Activated T-helper 17 cell treated with anti-CD3 and anti-CD28 coated beads, Interleukin-2, amount 50 U/mL, for 72 hours (primary cell): ENCODE results near the gene MCRIP2. TPM values are rescaled to one million over a fixed set of nuclear protein-coding genes. Genes with fewer than 3 reads are reported as not detected.
"Not testable (repeated sequence)": the region's sequence is repeated elsewhere in the genome, so short reads cannot be mapped to it uniquely, and the experiment has no call there.

Experiments
- ATAC-seq: fragments of 150-1000 bp; cut with Tn5 transposase; replicated peaks from 2 replicates; pipeline ENCODE4 v1.10.0; 2021; ENCODE audit warnings: mild to moderate bottlenecking, moderate library complexity
- H3K27ac Mint-ChIP-seq: one replicate; pipeline ENCODE4 v1.8.0; 2022; ENCODE audit warnings: mixed read lengths
- H3K27me3 Mint-ChIP-seq: one replicate; pipeline ENCODE4 v1.8.0; 2022; ENCODE audit warnings: mixed read lengths
- H3K36me3 Mint-ChIP-seq: one replicate; pipeline ENCODE4 v1.8.0; 2022; ENCODE audit warnings: low read depth, mild to moderate bottlenecking, mixed read lengths
- H3K4me1 Mint-ChIP-seq: one replicate; pipeline ENCODE4 v1.8.0; 2022; ENCODE audit warnings: mixed read lengths
- H3K4me3 Mint-ChIP-seq: one replicate; pipeline ENCODE4 v1.8.0; 2022; ENCODE audit warnings: mild to moderate bottlenecking, mixed read lengths
- H3K9me3 Mint-ChIP-seq: one replicate; pipeline ENCODE4 v1.8.0; 2022; ENCODE audit warnings: mixed read lengths
- total RNA-seq, 2 donors: library from RNA; stranded (reverse); gene quantifications; one replicate each; pipeline ENCODE4 v1.2.3, GENCODE V29; 2022

Gene MCRIP2, protein sequence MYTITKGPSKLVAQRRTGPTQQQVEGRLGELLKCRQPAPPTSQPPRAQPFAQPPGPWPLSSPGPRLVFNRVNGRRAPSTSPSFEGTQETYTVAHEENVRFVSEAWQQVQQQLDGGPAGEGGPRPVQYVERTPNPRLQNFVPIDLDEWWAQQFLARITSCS
- total RNA-seq = 10 to 100 TPM; 29.2 to 54.5 TPM

DNA sequence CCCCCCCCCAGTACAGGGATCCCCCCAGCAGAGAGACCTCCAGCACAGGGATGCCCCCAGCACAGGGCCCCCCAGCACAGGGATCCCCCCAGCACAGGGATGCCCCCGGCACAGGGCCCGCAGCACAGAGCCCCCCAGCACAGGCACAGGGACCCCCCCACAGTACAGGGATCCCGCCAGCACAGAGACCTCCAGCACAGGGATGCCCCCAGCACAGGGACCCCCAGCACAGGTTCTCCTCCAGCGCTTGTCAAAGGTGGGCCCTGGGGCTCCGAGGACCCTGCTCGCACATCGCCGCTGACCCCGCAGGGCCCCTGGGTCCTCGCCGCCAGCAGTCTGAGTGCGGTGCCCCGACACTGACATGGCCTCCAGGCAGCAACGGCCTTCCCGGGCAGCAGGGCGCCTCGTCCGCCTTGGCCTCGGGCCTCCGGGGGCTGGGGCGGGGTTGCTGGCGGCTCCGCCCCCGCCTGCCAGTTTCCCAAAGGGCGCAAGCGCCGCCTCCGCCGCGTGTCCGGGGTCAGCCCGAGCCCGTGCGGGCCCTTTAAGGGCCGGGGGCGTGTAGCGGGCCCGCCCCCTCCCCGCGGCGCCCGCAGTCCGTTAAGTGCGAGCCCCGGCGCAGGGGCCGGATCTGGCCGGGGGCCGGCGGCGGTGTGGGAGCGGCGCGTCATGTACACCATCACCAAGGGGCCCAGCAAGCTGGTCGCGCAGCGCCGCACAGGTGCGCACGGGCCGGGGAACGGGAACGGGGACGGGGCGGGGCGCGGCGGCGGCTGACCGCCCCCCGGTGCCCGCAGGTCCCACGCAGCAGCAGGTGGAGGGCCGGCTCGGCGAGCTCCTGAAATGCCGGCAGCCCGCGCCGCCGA lies at the start of gene MCRIP2:
MCRIP2 (plus strand) TSS at position 503 of the 863 bp plus-strand sequence; CDS start at position 667, 164 bp downstream.
- Mint-ChIP-seq H3K4me3 (peak within 1 kb of the TSS; percentile 72), H3K36me3 (peaks cover 15% of the 10 kb centered on the region), H3K27me3 (no peaks in the 10 kb centered on the region), H3K27ac (no peak within 1 kb of the TSS), H3K4me1 (peaks cover 11% of the 10 kb centered on the region), H3K9me3 (no peaks in the 10 kb centered on the region)
- ATAC-seq = peak; percentile 70

DNA sequence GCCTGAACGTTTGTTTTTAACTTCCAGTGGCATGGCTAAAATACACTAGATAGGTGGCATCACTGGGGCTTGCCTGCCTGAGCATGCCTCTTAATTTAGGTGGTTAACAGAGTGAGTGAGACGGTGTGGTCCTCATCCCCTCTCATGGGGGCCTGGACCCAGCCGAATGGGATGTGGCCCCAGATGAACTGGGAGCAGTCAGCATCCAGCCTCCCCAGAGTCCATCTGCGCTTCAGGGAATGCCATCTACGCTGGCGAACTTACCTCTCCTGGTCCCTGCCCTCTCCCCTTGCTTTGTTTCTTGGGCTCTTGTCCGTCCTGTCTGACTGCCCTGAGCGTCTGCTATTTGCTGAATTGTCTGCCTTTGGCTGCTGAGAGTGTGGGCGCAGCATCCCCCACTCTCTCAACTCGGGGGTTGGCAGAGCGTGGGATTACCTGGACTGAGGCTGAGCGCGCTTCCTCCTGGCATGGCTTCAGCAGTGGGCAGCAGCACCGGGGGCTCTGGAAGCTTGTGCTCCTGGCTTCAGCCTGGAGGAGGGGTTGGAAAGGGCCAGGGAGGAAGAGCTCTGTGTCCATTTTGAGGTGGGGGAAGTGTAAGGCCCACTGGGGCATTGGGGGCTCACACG lies 49.6 kb upstream of the MCRIP2 start:
- no peak for ATAC-seq
- Mint-ChIP-seq H3K27ac (no peak overlapping the region), H3K36me3 (peaks cover 19% of the 10 kb centered on the region), H3K4me3 (peak overlapping the region; percentile 92), H3K4me1 (peaks cover 28% of the 10 kb centered on the region), H3K9me3 (no peaks in the 10 kb centered on the region), H3K27me3 (no peaks in the 10 kb centered on the region)

DNA sequence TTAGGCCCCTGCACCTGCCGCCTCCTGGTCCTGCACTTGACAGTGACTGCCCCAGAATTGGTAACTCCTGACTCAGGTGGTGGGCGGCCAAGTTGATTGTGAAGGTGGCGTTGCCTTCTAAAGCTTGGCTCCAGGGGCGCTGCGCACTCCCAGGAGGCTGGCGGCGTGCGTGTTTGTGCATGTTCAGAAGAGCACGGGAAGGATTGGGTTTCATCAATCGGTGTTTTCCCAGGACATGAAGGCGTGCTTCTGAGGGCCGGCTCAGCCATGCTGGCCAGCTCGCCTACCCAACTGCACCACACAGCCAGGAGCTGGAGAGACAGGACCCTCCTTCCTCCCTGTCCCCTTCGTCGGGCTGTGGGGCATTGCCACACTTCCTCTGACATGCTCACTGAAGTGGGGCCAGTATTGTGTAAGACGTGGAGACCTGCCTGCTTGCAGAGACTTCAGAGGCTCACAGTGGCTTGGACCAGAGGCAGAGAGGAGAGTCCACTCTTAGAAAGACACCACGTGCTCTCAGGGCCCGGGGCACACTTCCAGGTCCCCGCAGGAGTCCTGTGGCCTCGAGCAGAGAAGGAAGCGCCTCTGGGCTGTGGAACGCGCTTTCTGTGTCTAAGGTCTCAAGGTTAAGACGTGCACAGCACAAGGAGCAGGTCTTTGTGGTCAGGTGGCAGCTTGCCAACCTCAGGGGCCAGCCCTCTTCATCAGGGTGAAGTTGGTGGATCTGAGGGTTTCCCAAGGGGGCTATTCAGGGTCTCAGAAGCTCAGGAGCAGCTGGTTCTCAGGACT lies 48.9 kb upstream of the MCRIP2 start:
- Mint-ChIP-seq H3K4me3 (no peak overlapping the region), H3K4me1 (peaks cover 28% of the 10 kb centered on the region), H3K36me3 (peaks cover 15% of the 10 kb centered on the region), H3K27ac (no peak overlapping the region), H3K27me3 (no peaks in the 10 kb centered on the region), H3K9me3 (no peaks in the 10 kb centered on the region)
- no peak for ATAC-seq

DNA sequence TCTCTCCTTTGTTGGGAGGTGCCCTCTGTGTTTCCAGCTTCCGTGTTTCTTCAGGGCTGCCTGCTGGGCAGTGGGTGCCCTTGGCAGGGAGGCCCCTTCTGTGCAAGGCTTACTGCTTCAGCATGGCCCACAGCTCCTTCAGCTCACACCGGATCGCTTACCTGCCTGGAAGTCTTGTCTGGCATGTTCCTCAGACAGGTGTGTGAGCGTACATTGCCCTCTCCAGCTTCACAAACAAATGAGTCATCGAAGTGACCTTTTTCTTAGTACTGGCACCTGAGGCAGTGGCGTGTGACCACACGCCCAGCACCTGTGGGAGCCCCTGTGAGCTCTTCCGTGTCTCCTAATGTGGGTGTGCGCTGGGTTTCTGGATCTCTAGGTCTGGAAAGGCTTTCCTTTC lies 48.2 kb upstream of the MCRIP2 start:
- H3K4me1 Mint-ChIP-seq = peaks cover 28% of the 10 kb centered on the region
- peak overlapping the region; percentile 47 for H3K27ac Mint-ChIP-seq
- no peaks in the 10 kb centered on the region for H3K27me3 Mint-ChIP-seq
- no peaks in the 10 kb centered on the region for H3K9me3 Mint-ChIP-seq
- peaks cover 8% of the 10 kb centered on the region for H3K36me3 Mint-ChIP-seq
- no peak for ATAC-seq
- no peak overlapping the region for H3K4me3 Mint-ChIP-seq

DNA sequence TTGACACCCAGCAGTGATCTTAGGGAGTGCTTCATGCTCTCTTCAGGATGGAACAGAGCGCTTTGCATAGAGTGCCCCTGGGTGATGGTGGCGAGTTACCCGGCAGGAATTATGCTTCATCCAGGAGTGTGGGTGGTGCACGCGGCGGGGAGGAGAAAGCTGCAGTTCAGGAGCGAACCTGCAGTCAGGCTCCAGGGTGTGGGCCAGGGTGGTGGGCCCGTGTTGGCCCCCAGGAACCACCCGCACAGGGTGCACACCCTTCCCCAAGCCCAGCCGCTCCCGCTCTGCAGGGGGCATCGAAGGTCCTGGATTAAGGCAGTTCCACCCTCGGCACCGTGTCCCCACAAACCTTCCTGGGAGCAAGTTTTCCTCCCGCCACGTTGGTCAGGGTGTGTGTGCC lies 47.8 kb upstream of the MCRIP2 start:
- Mint-ChIP-seq H3K27ac (peak overlapping the region; percentile 47), H3K27me3 (no peaks in the 10 kb centered on the region), H3K36me3 (peaks cover 4% of the 10 kb centered on the region), H3K4me3 (no peak overlapping the region), H3K9me3 (no peaks in the 10 kb centered on the region), H3K4me1 (peaks cover 28% of the 10 kb centered on the region)
- ATAC-seq = no peak

DNA sequence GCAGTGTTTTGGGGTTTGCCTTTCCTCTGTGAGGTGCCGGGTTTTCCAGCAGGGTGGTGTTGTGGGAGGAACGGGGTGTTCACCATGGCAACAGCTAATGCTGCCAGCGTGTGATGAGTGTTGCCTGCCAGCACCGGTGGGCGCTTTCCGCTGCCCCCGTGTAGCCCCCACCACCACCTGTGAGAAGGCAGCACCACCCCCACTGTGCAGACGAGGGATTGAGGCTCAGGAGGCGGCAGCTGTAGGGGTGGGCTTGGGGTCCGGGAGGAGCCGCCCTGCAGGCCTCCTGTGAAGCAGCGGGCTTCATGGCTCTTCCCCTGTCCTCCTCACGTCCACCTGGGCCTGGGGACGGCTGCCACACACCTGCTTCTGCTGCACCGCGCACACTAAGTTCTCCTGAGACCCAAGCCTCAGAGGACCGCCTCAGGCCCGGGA lies 46.5 kb upstream of the MCRIP2 start:
- no peaks in the 10 kb centered on the region for H3K9me3 Mint-ChIP-seq
- no peak overlapping the region for H3K4me3 Mint-ChIP-seq
- H3K4me1 Mint-ChIP-seq = peaks cover 28% of the 10 kb centered on the region
- no peak for ATAC-seq
- H3K27me3 Mint-ChIP-seq = no peaks in the 10 kb centered on the region
- peaks cover 4% of the 10 kb centered on the region for H3K36me3 Mint-ChIP-seq
- no peak overlapping the region for H3K27ac Mint-ChIP-seq

DNA sequence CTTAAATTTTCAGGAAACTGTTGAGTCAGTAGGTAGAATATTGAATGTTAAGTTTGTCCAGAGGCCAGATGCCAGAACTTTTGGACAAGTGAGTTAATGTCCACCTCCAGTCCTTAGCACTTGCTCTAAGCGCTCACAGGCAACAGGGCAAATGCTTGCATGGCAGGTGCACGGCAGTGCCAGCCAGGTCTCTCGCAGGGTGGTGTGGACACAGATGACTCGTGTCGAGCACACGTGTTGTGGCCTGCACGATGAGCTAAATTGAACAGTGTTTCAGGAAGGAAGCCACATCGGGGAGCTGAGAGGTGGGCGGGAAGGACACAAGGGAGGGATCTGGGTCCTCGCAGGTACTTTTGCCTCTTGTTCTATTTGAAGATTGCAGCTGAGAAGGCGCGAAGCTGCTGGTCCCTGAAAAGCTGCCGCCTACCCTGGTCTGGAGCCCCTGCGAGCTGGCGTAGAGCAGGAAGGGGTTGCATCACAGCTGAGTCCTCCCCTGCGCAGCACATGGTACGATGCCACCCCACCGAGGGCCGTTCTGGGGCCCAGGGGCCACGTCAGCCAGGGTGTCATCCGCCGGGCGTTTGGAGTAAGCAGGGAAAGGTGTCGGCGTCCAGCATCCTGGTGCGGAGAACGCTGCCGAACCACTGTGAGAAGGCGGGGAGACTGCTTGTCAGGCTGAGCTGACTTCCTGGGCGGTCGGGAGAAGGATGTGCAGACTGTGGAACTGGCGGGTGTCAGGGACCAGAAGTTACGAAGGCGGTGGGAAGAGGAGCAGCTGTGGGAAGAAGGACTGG lies 45.5 kb upstream of the MCRIP2 start:
- no peak overlapping the region for H3K4me3 Mint-ChIP-seq
- ATAC-seq = no peak
- H3K9me3 Mint-ChIP-seq = no peaks in the 10 kb centered on the region
- H3K4me1 Mint-ChIP-seq = peaks cover 21% of the 10 kb centered on the region
- peaks cover 4% of the 10 kb centered on the region for H3K36me3 Mint-ChIP-seq
- no peak overlapping the region for H3K27ac Mint-ChIP-seq
- H3K27me3 Mint-ChIP-seq = no peaks in the 10 kb centered on the region

DNA sequence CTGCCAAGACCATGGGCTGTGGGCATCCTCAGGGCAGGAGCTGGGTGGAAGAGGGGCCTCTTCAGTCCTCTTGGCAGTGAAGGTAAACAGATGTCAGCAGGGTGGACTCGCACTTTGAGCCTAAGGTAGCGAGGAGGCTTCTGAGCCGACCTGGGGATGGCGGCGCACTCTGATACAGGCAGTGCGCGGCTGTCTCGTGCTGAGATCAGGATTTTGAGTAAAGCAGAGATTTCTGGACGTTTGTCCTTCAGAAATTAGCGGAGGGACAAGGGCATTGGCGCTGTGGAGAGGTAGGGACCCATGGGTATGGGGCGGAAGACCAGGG lies 44.9 kb upstream of the MCRIP2 start:
- no peak for ATAC-seq
- Mint-ChIP-seq H3K9me3 (no peaks in the 10 kb centered on the region), H3K27ac (no peak overlapping the region), H3K4me1 (peaks cover 20% of the 10 kb centered on the region), H3K4me3 (no peak overlapping the region), H3K27me3 (no peaks in the 10 kb centered on the region), H3K36me3 (peaks cover 4% of the 10 kb centered on the region)

DNA sequence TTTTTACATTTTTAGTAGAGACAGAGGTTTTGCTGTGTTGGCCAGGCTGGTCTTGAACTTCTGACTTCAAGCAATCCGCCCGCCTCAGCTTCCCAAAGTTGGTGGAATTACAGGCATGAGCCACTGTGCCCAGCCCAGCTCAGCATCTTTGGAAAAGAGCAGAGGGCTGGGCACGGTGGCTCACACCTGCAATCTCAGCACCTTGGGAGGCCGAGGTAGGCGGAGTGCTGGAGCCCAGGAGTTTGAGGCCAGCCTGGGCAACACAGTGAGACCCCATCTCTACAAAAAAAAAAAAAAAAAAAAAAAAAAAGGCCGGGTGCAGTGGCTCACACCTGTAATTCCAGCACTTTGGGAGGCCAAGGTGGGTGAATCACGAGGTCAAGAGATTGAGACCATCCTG lies 44.0 kb upstream of the MCRIP2 start:
- H3K36me3 Mint-ChIP-seq, H3K4me3 Mint-ChIP-seq, ATAC-seq: not testable (repeated sequence)

DNA sequence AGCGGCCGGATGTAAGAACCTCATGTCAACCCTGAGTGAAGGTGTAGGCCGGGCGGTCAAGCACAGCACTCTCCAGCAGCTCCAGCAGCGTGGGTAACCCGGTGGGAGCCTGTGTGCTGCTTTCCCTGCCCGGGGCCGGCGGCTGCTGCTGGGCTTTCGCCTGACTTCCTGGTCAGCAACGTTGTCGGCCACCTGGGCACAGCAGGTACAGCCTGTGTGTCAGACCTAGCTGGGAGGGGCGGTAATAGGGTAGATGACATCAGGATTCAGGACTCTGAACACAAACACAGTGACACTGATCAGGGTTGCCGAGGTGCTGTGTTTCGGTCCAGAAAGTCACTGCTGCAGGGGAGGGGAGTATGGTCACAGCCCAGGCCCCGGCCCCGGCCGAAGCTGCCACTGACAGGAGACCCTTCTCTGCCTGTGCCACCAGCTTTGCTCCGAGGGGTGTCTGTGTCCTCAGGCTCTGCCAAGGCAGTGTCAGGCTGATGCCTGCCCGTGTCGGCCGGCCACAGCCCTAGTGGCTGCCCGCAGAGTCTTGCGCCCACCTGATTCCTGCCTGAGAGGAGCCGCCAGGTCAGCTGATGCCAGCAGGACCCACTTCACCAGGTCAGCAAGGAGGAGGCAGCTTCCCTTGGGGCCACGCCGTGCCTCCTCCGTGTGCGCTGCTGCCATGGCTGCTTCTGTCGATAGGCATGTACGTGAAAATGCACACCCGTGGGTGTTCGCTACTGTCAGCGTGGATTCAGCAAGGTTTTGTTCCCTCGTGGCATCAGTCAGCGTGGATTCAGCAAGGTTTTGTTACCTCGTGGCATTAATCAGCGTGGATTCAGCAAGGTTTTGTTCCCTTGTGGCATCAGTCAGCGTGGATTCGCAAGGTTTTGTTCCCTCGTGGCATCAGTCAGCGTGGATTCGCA lies 42.5 kb upstream of the MCRIP2 start:
- no peak for ATAC-seq
- Mint-ChIP-seq H3K27ac (no peak overlapping the region), H3K4me1 (peaks cover 14% of the 10 kb centered on the region), H3K9me3 (no peaks in the 10 kb centered on the region), H3K4me3 (no peak overlapping the region), H3K36me3 (peaks cover 4% of the 10 kb centered on the region), H3K27me3 (no peaks in the 10 kb centered on the region)

More for the DNA sequence above, 44.0 kb upstream of the MCRIP2 start:
- H3K4me1 Mint-ChIP-seq = peaks cover 15% of the 10 kb centered on the region
- H3K27me3 Mint-ChIP-seq, H3K27ac Mint-ChIP-seq, H3K9me3 Mint-ChIP-seq: not testable (repeated sequence)

DNA sequence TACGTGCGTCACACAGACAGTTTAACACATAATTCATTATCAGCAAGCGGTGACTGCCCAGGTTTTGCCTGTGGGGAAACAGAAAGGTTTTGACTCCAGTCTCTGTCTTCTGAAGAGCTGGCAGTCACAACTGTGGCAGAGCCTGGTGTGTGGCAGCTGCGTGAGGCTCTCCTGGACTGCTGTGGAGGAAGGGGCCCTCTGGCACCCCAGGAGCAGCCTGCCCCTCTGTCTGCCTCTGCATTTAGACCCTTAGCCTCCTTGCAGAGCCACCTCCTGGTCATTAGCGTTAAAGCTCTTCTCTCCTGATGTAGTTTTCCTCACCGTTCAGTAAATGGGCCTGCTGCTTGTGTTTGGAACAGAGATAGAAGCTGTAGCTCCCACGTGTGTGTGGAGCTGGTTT lies 40.8 kb upstream of the MCRIP2 start:
- no peak overlapping the region for H3K4me3 Mint-ChIP-seq
- no peaks in the 10 kb centered on the region for H3K9me3 Mint-ChIP-seq
- ATAC-seq = no peak
- no peak overlapping the region for H3K27ac Mint-ChIP-seq
- peaks cover 14% of the 10 kb centered on the region for H3K4me1 Mint-ChIP-seq
- peaks cover 4% of the 10 kb centered on the region for H3K36me3 Mint-ChIP-seq
- H3K27me3 Mint-ChIP-seq = no peaks in the 10 kb centered on the region

DNA sequence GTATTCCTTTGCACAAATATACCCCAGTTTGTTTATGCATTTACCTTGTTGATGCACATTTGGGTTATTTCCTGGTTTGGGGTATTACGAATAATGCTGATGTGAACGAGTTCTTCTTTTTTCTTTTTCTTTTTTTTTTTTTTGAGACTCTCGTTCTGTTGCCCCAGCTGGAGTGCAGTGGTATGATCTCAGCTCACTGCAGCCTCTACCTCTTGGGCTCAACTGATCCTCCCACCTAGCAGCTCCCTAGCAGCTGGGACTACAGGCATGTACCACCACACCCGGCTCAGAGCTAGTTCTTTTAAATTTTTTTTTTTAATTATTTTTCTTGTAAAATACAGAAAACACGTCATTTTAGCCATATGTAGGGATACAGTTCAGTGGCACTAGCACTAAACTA lies 37.7 kb upstream of the MCRIP2 start:
- no peak overlapping the region for H3K4me3 Mint-ChIP-seq
- H3K36me3 Mint-ChIP-seq = no peaks in the 10 kb centered on the region
- no peak overlapping the region for H3K27ac Mint-ChIP-seq
- H3K9me3 Mint-ChIP-seq = no peaks in the 10 kb centered on the region
- H3K4me1 Mint-ChIP-seq = peaks cover 10% of the 10 kb centered on the region
- no peaks in the 10 kb centered on the region for H3K27me3 Mint-ChIP-seq
- ATAC-seq = no peak

DNA sequence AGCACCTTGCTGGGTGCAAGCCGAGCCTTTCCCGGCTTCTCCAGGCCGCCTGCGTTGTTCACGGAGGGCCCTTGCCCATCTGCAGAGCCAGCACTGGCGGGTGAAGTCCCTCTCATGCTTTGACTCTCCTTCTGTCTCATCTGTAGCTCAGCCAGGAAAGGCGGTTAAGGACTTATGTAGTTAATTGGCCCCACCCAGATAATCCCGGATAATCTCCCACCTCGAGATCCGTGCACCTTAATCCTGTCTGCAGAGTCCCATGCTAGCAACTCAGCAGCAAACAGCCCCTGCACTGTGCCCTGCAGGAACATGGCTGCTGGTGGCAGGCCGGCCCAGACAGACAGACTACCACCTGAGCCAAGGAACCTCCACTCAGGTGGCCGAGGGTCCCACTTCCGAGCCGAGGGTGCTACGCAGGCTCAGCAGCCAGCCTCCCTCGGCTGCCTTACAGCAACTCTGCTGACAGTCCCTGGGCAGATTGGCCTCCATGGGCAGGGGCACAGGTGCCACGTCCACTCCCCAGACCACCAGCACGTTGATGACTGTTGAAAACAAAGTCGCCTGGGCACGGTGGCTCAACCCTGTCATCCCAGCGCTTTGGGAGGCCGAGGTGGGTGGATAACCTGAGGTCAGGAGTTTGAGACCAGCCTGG lies 34.8 kb upstream of the MCRIP2 start:
- no peaks in the 10 kb centered on the region for H3K36me3 Mint-ChIP-seq
- H3K4me1 Mint-ChIP-seq = peaks cover 16% of the 10 kb centered on the region
- no peak overlapping the region for H3K27ac Mint-ChIP-seq
- H3K4me3 Mint-ChIP-seq = no peak overlapping the region
- no peaks in the 10 kb centered on the region for H3K9me3 Mint-ChIP-seq
- no peak for ATAC-seq
- H3K27me3 Mint-ChIP-seq = no peaks in the 10 kb centered on the region
